ENCODE data around the gene AICDA.

DNA sequence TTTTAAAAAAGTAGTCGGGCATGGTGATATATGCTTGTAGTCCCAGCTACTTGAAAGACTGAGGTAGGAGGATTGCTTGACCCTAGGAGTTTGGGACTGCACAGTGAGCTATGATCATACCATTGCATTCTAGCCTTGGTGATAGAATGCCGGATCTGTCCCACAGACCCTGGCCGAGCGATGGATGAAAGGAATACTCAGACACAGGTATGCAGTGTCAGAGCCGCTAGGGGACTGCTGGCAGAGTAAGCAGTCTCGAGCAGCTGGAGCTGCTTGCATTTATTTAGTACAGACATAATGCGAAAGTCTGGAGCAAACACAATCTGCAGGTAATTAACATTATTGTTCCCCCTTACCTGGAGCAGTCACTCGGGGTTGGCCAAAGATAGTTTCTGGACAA, 18.6 kb downstream of the AICDA start:
- TF ChIP-seq GATA3 (IDR thresholded peaks at IDR 0.05; ENCODE audit: low read depth, low read length): no peak
- TF ChIP-seq GATA2 (IDR thresholded peaks at IDR 0.05; ENCODE audit: low read depth, low read length): no peak
